AG09309 (cell line): ENCODE measurements around the gene TEX26.
A peak's percentile ranks its signal among the peaks of the same experiment; 100 is the strongest.

Source experiments
- DNase-seq: peaks from one replicate; pipeline ENCODE4 v3.0.0-alpha.2; 2010; ENCODE audit warnings: low read depth
- H3K4me3 ChIP-seq: 2 replicates; pipeline ENCODE4 v1.5.1; 2011; ENCODE audit warnings: mild to moderate bottlenecking, low read depth, low read length, moderate library complexity; ENCODE audit not compliant: control insufficient read depth
- TF ChIP-seq, protein P1 (sequence below): IDR thresholded peaks from 2 replicates; pipeline ENCODE4 v1.5.1; 2011; ENCODE audit warnings: mild to moderate bottlenecking, low read depth, low read length, inconsistent platforms; ENCODE audit not compliant: insufficient read depth, control insufficient read depth; ENCODE audit errors: missing control alignments

The TEX26 gene

DNA sequence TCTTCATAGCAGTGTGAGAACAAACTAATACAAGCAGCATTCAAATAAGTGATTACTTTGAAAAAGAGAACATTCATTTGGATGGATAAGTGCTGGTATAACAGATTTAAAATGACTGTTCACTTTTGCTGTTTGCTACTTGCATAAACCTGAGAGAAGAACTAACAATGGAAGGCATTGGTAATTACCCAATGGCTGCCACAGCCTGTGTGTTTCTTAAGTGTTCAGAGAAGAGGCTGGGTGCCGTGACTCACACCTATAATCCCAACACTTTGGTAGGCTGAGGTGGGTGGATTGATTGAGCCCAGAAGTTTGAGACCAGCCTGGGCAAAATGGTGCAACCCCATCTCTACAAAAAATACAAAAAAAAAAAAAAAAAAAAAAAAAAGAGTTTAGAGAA, 4.9 kb upstream of the TEX26 start:
- DNase-seq = no peak
- no peak overlapping the region for H3K4me3 ChIP-seq
- TF ChIP-seq, protein P1, sequence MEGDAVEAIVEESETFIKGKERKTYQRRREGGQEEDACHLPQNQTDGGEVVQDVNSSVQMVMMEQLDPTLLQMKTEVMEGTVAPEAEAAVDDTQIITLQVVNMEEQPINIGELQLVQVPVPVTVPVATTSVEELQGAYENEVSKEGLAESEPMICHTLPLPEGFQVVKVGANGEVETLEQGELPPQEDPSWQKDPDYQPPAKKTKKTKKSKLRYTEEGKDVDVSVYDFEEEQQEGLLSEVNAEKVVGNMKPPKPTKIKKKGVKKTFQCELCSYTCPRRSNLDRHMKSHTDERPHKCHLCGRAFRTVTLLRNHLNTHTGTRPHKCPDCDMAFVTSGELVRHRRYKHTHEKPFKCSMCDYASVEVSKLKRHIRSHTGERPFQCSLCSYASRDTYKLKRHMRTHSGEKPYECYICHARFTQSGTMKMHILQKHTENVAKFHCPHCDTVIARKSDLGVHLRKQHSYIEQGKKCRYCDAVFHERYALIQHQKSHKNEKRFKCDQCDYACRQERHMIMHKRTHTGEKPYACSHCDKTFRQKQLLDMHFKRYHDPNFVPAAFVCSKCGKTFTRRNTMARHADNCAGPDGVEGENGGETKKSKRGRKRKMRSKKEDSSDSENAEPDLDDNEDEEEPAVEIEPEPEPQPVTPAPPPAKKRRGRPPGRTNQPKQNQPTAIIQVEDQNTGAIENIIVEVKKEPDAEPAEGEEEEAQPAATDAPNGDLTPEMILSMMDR = no peak

DNA sequence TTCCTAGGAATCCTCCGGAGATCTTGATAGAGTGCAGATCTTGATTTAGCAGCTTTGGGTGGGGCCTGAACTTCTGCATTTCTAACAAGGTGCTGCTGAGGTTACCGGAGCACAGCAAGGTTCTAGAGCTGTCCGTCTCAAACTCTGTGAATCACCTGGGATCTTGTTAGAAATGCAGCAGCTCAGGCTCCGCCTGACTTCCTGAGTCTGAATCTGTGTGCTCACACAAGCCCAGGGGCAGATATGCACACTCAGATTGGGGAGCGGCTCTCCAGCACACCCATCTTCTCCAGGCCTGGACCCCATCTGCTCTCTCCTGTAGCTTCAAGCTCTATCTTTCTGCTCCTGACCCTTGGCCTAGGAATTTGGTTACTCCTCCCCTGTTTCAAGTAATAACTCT, 3.5 kb upstream of the TEX26 start:
- no peak overlapping the region for H3K4me3 ChIP-seq
- DNase-seq = no peak
- TF ChIP-seq, protein P1 = no peak

- TF ChIP-seq, protein P1 = no peak
- no peak overlapping the region for H3K4me3 ChIP-seq
- no peak for DNase-seq
These were observed 856 bp downstream of the TEX26 start for GRCh38 chr13:30933354-30933670.

- TF ChIP-seq, protein P1 = peak; percentile 9
- DNase-seq = no peak
These were observed 1.9 kb downstream of the TEX26 start for GRCh38 chr13:30934381-30934780.

DNA sequence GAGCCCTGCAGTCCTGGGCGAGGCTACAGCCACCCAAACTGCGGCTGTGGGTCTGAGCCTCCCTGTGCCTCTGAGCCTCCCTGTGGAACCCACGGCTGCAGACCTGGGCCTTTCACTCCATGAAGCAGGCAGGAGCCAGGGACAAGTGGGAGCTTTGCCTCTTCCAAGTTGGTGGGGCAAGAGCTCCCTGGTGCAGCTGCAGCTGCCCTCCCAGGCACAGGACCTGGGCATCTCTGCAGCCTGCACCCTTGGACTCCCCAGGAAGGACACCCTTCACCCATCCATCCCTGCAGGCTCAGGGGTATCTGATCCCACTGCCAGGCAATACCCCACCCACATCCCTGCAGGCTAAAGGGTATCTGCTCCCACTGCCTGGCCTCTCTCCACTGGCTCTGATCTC, 2.3 kb downstream of the TEX26 start:
- no peak overlapping the region for H3K4me3 ChIP-seq
- no peak for DNase-seq
- TF ChIP-seq, protein P1 = no peak

More at GRCh38 chr13:30934381-30934780, 1.9 kb downstream of the TEX26 start:
- no peak overlapping the region for H3K4me3 ChIP-seq

GRCh38 chr13:30936971-30937370, 4.5 kb downstream of the TEX26 start:
- no peak for DNase-seq
- no peak overlapping the region for H3K4me3 ChIP-seq
- TF ChIP-seq, protein P1 = no peak

DNA sequence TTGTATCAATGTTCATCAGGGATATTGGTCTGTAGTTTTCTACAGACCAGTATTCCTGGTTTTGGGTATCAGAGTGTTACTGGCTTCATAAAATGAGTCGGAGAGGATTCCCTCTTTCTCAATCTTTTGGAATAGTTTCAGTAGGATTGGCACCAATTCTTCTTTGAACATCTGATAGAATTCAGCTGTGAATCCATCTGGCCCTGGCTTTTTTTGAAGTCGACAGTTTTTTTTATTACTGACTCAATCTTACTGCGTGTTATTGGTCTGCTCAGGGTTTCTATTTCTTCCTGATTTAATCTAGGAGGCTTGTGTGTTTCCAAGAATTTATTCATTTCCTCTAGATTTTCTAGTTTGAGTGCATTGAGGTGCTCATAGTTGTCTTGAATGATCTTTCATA, 11.4 kb downstream of the TEX26 start:
- H3K4me3 ChIP-seq = no peak overlapping the region
- no peak for DNase-seq
- TF ChIP-seq, protein P1 = no peak
